Calu3 (cell line): ENCODE data around the gene SH3D21. TPM values are rescaled to one million over a fixed set of nuclear protein-coding genes. Genes with fewer than 3 reads are reported as not detected.

Experiments
- BruUV-seq: library from RNA; stranded (reverse); fragments of 400-500 nt; replicated peaks from 2 replicates; lab custom pipeline; 2021; lab: Mats Ljungman, UMichigan
- CTCF ChIA-PET: fragments of 300-600 bp; sonication (Branson Sonifier 250); formaldehyde crosslinking; loops from one replicate; lab custom pipeline; 2022; ENCODE audit warnings: antibody characterized with exemption; lab: Charles Lee
- DNase-seq: peaks from one replicate; pipeline ENCODE4 v3.0.0; 2022
- H3K27ac Mint-ChIP-seq: one replicate; pipeline ENCODE4 v1.8.0; 2022; ENCODE audit warnings: mixed read lengths; ENCODE audit not compliant: unreplicated experiment
- H3K27me3 Mint-ChIP-seq: one replicate; pipeline ENCODE4 v1.8.0; 2022; ENCODE audit warnings: mixed read lengths; ENCODE audit not compliant: unreplicated experiment
- H3K36me3 Mint-ChIP-seq: one replicate; pipeline ENCODE4 v1.8.0; 2022; ENCODE audit warnings: mild to moderate bottlenecking, moderate library complexity, mixed read lengths; ENCODE audit not compliant: insufficient read depth, unreplicated experiment
- H3K4me1 Mint-ChIP-seq: one replicate; pipeline ENCODE4 v1.8.0; 2022; ENCODE audit warnings: mild to moderate bottlenecking, low read depth, mixed read lengths; ENCODE audit not compliant: unreplicated experiment
- H3K4me3 Mint-ChIP-seq: one replicate; pipeline ENCODE4 v1.8.0; 2022; ENCODE audit warnings: mild to moderate bottlenecking, low read depth, moderate library complexity, mixed read lengths; ENCODE audit not compliant: unreplicated experiment
- H3K9me3 Mint-ChIP-seq: one replicate; pipeline ENCODE4 v1.8.0; 2022; ENCODE audit warnings: low read depth, mixed read lengths; ENCODE audit not compliant: unreplicated experiment
- intact Hi-C: fragments of 100-400 bp; cut with micrococcal nuclease; formaldehyde crosslinking; loops from one replicate; pipeline ENCODE4 v1.10.0; 2022; ENCODE audit not compliant: unreplicated experiment
- total RNA-seq: library from RNA; stranded (reverse); gene quantifications from 2 replicates; pipeline ENCODE4 v1.2.3, GENCODE V29; 2022
- TF ChIP-seq, protein P1 (sequence below): fragments of 200-600 bp; IDR thresholded peaks from one replicate; pipeline ENCODE4 v1.8.0; 2022; ENCODE audit warnings: antibody characterized with exemption; ENCODE audit not compliant: unreplicated experiment

Gene SH3D21
- total RNA-seq, 1 experiment from 2014 or later, result 12.1 TPM

GRCh38 chr1:36366091-36366661 lies 60.0 kb downstream of the SH3D21 start:
- Mint-ChIP-seq H3K27ac (no peak overlapping the region), H3K36me3 (peaks cover 50% of the 10 kb centered on the region), H3K4me1 (peaks cover 19% of the 10 kb centered on the region), H3K4me3 (no peak overlapping the region), H3K27me3 (no peaks in the 10 kb centered on the region), H3K9me3 (no peaks in the 10 kb centered on the region)
- CTCF ChIA-PET, result no interaction called here
- DNase-seq, result no peak
- no TSS peak for BruUV-seq
- TF ChIP-seq, protein P1, sequence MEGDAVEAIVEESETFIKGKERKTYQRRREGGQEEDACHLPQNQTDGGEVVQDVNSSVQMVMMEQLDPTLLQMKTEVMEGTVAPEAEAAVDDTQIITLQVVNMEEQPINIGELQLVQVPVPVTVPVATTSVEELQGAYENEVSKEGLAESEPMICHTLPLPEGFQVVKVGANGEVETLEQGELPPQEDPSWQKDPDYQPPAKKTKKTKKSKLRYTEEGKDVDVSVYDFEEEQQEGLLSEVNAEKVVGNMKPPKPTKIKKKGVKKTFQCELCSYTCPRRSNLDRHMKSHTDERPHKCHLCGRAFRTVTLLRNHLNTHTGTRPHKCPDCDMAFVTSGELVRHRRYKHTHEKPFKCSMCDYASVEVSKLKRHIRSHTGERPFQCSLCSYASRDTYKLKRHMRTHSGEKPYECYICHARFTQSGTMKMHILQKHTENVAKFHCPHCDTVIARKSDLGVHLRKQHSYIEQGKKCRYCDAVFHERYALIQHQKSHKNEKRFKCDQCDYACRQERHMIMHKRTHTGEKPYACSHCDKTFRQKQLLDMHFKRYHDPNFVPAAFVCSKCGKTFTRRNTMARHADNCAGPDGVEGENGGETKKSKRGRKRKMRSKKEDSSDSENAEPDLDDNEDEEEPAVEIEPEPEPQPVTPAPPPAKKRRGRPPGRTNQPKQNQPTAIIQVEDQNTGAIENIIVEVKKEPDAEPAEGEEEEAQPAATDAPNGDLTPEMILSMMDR, result no peak
- intact Hi-C loops, result no loop called here

DNA sequence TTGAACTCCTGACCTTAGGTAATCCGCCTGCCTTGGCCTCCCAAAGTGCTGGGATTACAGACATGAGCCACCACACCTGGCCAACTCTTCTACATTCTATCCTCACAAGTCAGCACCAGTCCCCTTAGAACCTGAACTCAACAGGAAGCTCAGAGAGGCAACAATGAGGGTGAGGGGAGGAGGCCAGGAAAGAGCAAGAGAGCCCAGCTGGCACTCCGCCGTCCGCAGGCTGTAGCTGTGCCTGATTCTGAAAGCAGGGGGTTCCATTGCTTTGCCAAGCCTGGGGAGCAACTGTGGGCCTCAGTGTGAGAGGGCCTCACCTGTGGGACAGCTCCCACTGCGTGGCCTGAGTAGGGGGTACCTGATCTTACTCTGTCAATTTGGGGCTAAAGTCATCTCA lies 60.9 kb downstream of the SH3D21 start:
- no TSS peak for BruUV-seq
- no peak overlapping the region for H3K27ac Mint-ChIP-seq
- no peaks in the 10 kb centered on the region for H3K27me3 Mint-ChIP-seq
- no peak for DNase-seq
- intact Hi-C loops, result no loop called here
- peaks cover 48% of the 10 kb centered on the region for H3K36me3 Mint-ChIP-seq
- TF ChIP-seq, protein P1, result no peak
- no peaks in the 10 kb centered on the region for H3K9me3 Mint-ChIP-seq
- CTCF ChIA-PET, result interaction anchor here (3.1 kb wide), 1 partner anchor 24 kb away, joined by 29 read pairs; no protein-coding TSS in a partner anchor
- H3K4me1 Mint-ChIP-seq, result peaks cover 19% of the 10 kb centered on the region
- no peak overlapping the region for H3K4me3 Mint-ChIP-seq

DNA sequence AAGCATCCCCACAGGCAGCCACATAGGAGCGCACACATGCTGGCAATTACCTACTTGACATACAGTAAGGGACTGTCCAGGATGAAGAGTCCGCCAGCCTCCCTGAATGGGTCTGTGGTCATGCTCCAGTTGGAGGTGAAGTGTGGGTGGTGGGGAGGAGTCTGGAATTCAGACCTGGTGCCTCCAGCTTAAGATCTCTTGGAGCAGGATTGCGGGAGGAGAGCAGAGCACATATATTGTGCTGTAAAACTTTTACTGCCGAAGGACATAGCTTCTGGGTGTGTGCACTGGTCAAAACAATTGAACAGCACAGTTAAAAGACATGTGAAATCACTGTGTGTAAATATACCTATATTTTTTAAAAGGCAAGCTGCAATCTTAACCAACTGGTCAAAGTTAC lies 61.6 kb downstream of the SH3D21 start:
- no peak for DNase-seq
- no peak overlapping the region for H3K4me3 Mint-ChIP-seq
- no TSS peak for BruUV-seq
- CTCF ChIA-PET, result interaction anchor here (0.8 to 3.1 kb wide), 4 partner anchors 15 to 180 kb away, joined by 3 to 29 read pairs (median 8); no protein-coding TSS in a partner anchor
- peaks cover 19% of the 10 kb centered on the region for H3K4me1 Mint-ChIP-seq
- H3K9me3 Mint-ChIP-seq, result no peaks in the 10 kb centered on the region
- TF ChIP-seq, protein P1, result no peak
- no peak overlapping the region for H3K27ac Mint-ChIP-seq
- H3K27me3 Mint-ChIP-seq, result no peaks in the 10 kb centered on the region
- intact Hi-C loops, result loop anchor here (2.0 kb wide), 2 partner anchors 17 to 25 kb away; no protein-coding TSS in a partner anchor
- peaks cover 52% of the 10 kb centered on the region for H3K36me3 Mint-ChIP-seq

- BruUV-seq, result no TSS peak
- Mint-ChIP-seq H3K4me3 (no peak overlapping the region), H3K27me3 (no peaks in the 10 kb centered on the region), H3K27ac (peak overlapping the region; percentile 50), H3K36me3 (peaks cover 56% of the 10 kb centered on the region), H3K4me1 (peaks cover 28% of the 10 kb centered on the region), H3K9me3 (no peaks in the 10 kb centered on the region)
- CTCF ChIA-PET, result interaction anchor here (0.5 to 3.1 kb wide), 10 partner anchors 13 to 235 kb away, joined by 3 to 29 read pairs (median 4); partner anchors contain the start of genes EVA1B and SH3D21
- intact Hi-C loops, result loop anchor here (2.0 kb wide), 2 partner anchors 18 to 26 kb away; no protein-coding TSS in a partner anchor
- DNase-seq, result peak; percentile 87
- TF ChIP-seq, protein P1, result peak; percentile 87
Observed at GRCh38 chr1:36369061-36369861, 63.1 kb downstream of the SH3D21 start.

Other genes starting within 250 kb of the SH3D21 start
- gene TEKT2, start 222.3 kb upstream of the SH3D21 start, total RNA-seq, result 0.31 TPM in 1 of 2 replicates, not detected in the other
- gene ADPRS, start 217.5 kb upstream of the SH3D21 start, total RNA-seq, result 26.5 and 32.8 TPM in 2 replicates
- 0.07 TPM in 1 of 2 replicates, not detected in the other for gene COL8A2, start 181.1 kb upstream of the SH3D21 start, total RNA-seq
- 70.3 and 71.5 TPM in 2 replicates for gene TRAPPC3, start 156.9 kb upstream of the SH3D21 start, total RNA-seq
- 96.2 and 98.3 TPM in 2 replicates for gene MAP7D1, start 150.2 kb upstream of the SH3D21 start, total RNA-seq
- gene THRAP3, start 81.9 kb upstream of the SH3D21 start, total RNA-seq, result 97.5 and 99.4 TPM in 2 replicates
- gene EVA1B, start 17.3 kb downstream of the SH3D21 start, total RNA-seq, result 10.1 and 11.2 TPM in 2 replicates
- 44.5 and 52.1 TPM in 2 replicates for gene STK40, start 79.6 kb downstream of the SH3D21 start, total RNA-seq
- gene LSM10, start 91.5 kb downstream of the SH3D21 start, total RNA-seq, result 35.2 and 42.7 TPM in 2 replicates
- gene OSCP1, start 144.1 kb downstream of the SH3D21 start, total RNA-seq, result 2.0 and 3.0 TPM in 2 replicates
- 84.1 and 97.8 TPM in 2 replicates for gene MRPS15, start 158.0 kb downstream of the SH3D21 start, total RNA-seq
- not detected in 2 replicates for gene CSF3R, start 176.5 kb downstream of the SH3D21 start, total RNA-seq